ENCODE data around the gene SNN. TPM values are rescaled to one million over a fixed set of nuclear protein-coding genes. Genes with fewer than 3 reads are reported as not detected.

Gene SNN
- total and polyA plus RNA-seq, 2 donors (not counting 1 experiment from before 2014, with no cell fraction given): 55.4 to 63.3 TPM

DNA sequence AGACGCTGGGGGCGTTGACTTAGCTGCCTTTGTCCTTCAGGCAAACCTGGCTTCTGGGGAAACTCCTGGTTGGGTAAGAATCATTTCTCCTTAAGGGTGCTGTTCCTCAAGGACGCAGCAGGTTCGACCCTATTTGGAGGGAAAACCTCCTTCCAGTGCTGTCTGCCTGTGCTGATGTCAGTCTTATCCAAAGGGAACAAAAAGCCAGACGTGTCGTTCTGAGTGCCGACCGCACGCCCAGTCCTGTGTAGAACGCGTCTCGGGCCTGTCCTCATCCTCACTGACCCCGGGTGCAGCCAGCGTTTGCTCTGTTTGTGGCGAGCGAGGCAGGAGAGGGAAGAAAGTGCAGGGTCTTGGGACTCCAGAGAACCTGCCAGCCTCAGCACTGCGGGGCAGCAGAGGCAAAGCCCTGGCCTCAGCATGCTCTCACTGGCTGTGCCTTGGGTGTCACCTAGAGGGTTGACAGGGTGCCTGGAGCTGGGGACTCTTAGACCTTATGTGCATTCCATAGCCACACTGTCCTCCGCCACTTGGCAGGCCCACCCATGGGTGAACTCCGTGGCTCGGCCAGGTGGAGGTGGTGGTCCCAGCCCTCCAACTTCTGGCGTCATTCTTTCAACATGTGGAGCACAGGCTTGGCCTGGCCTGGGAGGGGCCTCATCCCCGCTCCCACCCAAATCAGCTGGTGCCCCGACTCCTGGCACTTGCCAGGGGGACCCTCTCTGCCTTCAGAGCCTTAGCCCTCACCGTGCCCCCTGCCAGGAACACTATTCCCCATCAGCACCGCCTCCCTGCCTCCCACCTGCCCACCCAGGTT, 6.0 kb downstream of the SNN start:
- ChIA-PET CTCF (interaction anchor here (1.1 to 2.1 kb wide), 4 partner anchors 8 to 266 kb away, joined by 3 to 7 read pairs (median 4); no protein-coding TSS in a partner anchor), POLR2A (interaction anchor here (0.7 kb wide), 1 partner anchor 27 kb away, joined by 12 read pairs; no protein-coding TSS in a partner anchor)
- Histone ChIP-seq H3K79me2 (ENCODE audit: control insufficient read depth, insufficient read depth, low read length) (peaks cover 100% of the 10 kb centered on the region), H3K4me2 (replicated peaks; ENCODE audit: low read depth, low read length, poor library complexity, severe bottlenecking) (peak overlapping the region; percentile 97), H3K9me3 (ENCODE audit: control extremely low read depth in 1 of 3, control insufficient read depth in 2 of 3, insufficient read depth in 1 of 3, low read length in 2 of 3) (peaks cover 0 to 2% (median 0%) of the 10 kb centered on the region in 3 donors), H3K27me3 (replicated peaks in 1 of 4; ENCODE audit: control extremely low read depth in 1 of 4, control insufficient read depth in 3 of 4, insufficient read depth in 4 of 4, low read length in 3 of 4) (no peaks in the 10 kb centered on the region), H3K27ac (ENCODE audit: low read length in 2 of 2) (peak overlapping the region; percentile 16 to 96), H3K4me1 (ENCODE audit: control insufficient read depth in 2 of 2, insufficient read depth in 2 of 2, low read length in 2 of 2) (peaks cover 87 to 100% of the 10 kb centered on the region in 2 donors), H3K4me3 (ENCODE audit: control extremely low read depth in 1 of 5, extremely low read depth in 1 of 5, insufficient read depth in 1 of 5, low read depth in 2 of 5, low read length in 4 of 5) (no peak overlapping the region), H4K20me1 (ENCODE audit: control insufficient read depth, insufficient read depth, low read length, poor library complexity, severe bottlenecking) (peaks cover 89% of the 10 kb centered on the region), H3K36me3 (replicated peaks in 1 of 2; ENCODE audit: control extremely low read depth in 1 of 2, control insufficient read depth in 1 of 2, extremely low read depth in 1 of 2, insufficient read depth in 2 of 2, low read length in 1 of 2) (peaks cover 0 to 53% of the 10 kb centered on the region in 2 experiments), H3K9ac (ENCODE audit: low read length) (no peak overlapping the region), H2AFZ (ENCODE audit: insufficient read depth, low read depth, low read length, poor library complexity, severe bottlenecking) (no peak overlapping the region)
- Mint-ChIP-seq H3K4me1 (peaks cover 98% of the 10 kb centered on the region), H3K4me3 (peak overlapping the region; percentile 66), H3K27me3 (no peaks in the 10 kb centered on the region), H3K9me3 (ENCODE audit: insufficient read depth) (no peaks in the 10 kb centered on the region), H3K27ac (peak overlapping the region; percentile 86)
- WGBS (ENCODE audit: insufficient coverage): 96% methylated on average over 25 of the region's 25 CpGs
- ATAC-seq (ENCODE audit: low read depth) (no peak), DNase-seq (no peak)
- intact Hi-C loops (cut with micrococcal nuclease): no loop called here
- TF ChIP-seq CTCF (IDR thresholded peaks at IDR 0.05) (no peak), EZH2 (IDR thresholded peaks at IDR 0.05; ENCODE audit: borderline replicate concordance, insufficient read depth, low read depth, low read length, poor library complexity, severe bottlenecking) (no peak)

All from B cell (primary cell).